Measurements from ENCODE around the gene SLC27A2.

- TF ChIP-seq CTCF (conservative IDR thresholded peaks at IDR 0.05 in 1 of 2, IDR thresholded peaks at IDR 0.05 in 1 of 2; ENCODE audit: extremely low read depth in 1 of 2, insufficient read depth in 1 of 2, low read depth in 1 of 2, low read length in 2 of 2): no peak
- no peak for TF ChIP-seq EZH2 (IDR thresholded peaks at IDR 0.05; ENCODE audit: borderline replicate concordance, low read length)
Observed at GRCh38 chr15:50244959-50245624, 63.1 kb downstream of the SLC27A2 start.
